Fibroblast of skin of left quadriceps (primary cell): ENCODE measurements around the gene NDUFB3.

Source experiments
- DNase-seq, 2 experiments: peaks; one replicate each; pipeline ENCODE4 v3.0.0-alpha.2; 2013; ENCODE audit warnings: low read depth in 2 of 2

Gene NDUFB3

DNA sequence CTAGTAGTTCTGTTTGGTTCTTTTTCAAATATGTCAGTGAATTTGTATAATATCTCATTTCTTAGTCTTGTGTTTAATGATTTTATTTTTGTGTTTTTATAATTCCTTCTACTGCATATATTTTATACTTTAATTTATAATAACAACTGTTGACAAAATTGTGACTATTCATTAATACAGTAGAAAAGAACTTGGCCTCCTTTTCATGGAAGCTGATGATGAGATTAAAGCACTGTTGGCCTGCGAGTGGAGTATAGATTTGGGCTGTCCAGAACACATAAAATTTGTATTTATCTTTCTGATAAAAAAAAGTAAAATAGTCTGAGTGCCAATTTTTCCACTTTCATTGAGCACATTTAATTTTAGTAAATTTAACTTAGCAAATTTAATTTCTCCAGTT is 56.2 kb downstream of the NDUFB3 start:
- DNase-seq: no peak

DNA sequence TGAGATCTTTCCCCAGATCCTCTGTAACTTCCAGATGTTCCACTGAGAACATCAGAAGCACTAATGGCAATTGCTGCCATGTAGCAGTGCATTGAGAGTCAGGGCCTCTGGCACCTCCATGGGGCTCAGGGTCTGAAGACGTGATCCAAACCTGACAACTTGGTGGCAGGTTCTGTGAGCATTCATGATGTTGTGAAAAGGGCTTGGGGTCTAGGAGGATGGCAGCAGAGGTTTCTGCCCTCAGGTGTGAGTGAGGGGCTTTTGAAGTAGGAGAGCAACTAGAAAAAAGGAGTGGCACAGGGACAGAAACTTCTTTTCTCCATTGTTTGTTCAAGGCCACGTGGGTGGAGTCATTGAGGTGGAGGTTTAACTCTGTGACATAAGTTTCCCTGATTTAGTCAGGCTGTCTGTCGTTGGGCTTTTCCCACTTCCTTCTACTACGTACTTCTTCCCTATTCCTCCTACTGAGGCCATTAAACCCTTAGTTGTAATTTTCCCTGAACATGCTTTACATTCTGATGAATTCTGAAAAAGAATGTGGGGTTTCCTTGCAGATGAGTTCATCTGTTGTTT is 57.2 kb downstream of the NDUFB3 start:
- DNase-seq: peak in 1 of 2 experiments; percentile 61

- no peak for DNase-seq
Observed at GRCh38 chr2:201130524-201131186, 58.9 kb downstream of the NDUFB3 start.

GRCh38 chr2:201132518-201132917 is 60.7 kb downstream of the NDUFB3 start:
- DNase-seq: no peak
